Lung microvascular endothelial cell (primary cell): ENCODE measurements around the gene BANF2. TPM values are rescaled to one million over a fixed set of nuclear protein-coding genes. Genes with fewer than 3 reads are reported as not detected.

ENCODE experiments used
- total RNA-seq: library from RNA; depleted of rRNA; stranded (reverse); fragments of >200 nt; gene quantifications from 2 replicates; pipeline ENCODE4 v1.2.1, GENCODE V29; 2014

The BANF2 gene
- total RNA-seq, 1 donor from 2014 or later: not detected

Other genes with a start within 250 kb of the BANF2 start
- 0.60 and 1.7 TPM in 2 replicates for gene BFSP1, start 168.6 kb upstream of the BANF2 start, total RNA-seq
- 59.3 and 87.4 TPM in 2 replicates for gene DSTN, start 129.9 kb upstream of the BANF2 start, total RNA-seq
- 49.9 and 61.5 TPM in 2 replicates for gene RRBP1, start 17.7 kb upstream of the BANF2 start, total RNA-seq